Germinal center (tissue), 1 donor: Measurements from ENCODE around the gene KCNK18.
"Not testable (repeated sequence)": the region's sequence is repeated elsewhere in the genome, so short reads cannot be mapped to it uniquely, and the experiment has no call there.

Source experiments
- DNase-seq: peaks from one replicate; pipeline ENCODE4 v3.0.0; 2012; ENCODE audit warnings: mixed read lengths, low spot score

KCNK18 gene

DNA sequence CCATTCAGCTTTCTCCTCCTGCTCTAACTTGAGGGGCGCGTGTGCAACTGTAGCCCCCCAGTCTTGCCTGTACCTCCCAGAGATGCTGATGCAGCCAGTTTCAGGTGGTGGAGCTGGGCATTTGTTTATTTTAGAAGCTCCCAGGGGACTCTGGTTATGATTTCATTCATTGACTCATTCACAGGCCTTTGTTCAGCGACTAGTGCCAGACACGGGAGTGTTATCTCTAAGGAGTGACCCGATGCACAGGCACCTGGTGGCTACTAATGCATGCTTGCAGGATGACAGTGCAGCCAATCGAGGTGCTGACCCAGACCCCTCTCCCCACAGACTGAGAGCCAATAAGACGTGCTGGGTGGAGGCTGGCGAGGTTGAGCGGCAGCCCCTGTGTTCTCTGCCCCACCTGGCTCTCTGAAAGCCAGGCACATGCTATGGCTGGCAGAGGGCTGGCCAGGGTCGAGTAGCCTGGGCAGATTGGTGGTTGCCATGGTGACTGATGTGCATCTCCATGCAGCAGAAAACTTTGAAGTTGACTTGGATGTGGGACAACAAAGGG, 23.9 kb downstream of the KCNK18 start:
- no peak for DNase-seq

DNA sequence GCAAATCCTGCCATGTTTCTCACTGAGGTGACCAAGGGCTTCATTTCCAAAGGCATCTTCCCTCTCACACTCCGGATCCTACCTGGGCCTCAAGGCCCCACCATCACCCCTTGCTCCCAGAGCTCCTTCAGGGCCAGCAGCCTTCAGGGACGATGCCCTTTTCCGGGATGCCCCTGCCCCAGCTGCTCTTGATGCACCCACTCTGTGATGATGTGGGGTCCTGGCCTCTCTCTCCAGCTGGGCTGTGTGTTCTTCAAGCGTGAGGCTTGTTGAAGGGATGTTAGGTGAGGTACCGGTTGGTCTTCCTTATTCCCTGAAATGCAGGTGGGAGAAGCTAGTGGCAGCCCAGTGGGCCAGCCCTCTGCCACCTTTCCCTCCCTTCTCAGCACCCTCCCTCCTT, 25.3 kb downstream of the KCNK18 start:
- DNase-seq: no peak

DNA sequence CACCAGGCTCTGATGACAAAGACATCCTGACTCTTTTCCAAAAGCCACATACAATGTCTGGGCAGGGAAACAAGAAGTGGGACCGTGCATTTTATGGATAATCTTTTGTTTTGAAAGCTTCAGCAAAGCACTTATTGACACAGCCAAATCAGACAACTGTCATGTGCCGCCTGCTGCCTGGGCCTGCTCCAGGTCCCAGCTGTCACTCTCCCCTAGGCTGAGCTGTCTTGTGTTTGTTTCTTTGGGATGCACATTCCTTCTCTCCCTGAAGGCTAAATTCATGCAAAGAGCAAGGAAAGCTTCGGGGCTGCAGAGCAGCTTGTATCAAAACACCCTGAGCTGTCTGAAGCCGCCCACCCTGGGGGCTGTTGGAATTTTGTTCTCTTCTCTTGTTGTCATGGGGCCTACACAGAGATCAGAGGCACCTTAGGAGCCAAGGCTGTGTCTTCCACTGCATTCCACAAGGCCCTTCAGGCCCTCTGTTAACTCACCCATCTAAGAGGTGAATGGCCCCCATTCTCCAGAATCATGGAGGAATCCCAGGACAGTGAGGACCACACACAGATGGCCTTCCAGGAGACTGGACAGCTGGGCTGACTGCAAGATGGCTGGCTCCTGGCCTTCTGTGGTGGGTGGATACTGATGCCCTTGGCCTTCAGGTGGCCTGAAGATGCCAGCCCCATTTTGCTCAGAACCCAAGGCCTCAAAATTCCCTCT, 25.8 kb downstream of the KCNK18 start:
- DNase-seq: no peak

DNA sequence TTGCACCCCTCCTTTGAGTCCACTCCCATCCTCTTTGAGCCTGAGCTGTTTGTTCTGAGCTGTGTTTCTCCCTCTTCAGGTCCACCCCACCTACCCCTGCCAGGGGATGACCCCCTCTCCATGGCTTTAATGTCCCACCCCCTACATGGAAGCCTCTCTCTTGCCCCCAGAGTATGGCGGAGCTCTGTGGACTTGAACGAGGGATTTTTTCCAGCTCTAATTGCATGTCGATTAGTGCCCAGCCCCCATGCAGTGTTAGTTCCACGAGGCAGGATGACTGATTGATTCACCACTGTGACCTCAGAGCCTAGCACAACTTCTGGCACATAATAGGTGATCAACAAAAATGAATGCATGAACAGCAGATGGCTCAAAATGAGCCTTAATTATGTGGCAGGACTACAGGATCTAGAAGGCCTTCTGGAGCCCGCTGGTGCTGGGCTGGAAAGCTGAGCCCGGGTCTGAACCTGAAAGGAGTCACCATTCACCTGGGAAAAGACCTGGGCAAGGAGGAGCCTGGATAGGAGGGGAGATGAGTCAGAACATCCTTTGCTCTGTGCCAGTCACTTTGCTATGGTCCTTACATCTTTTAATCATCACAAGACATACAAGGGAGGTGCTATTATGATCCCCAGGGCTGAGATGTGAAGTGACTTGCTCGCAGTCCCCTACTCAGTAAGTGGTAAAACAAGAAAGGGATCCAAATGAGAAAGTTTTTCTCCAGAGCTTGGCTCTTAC, 26.6 kb downstream of the KCNK18 start:
- DNase-seq: no peak

DNA sequence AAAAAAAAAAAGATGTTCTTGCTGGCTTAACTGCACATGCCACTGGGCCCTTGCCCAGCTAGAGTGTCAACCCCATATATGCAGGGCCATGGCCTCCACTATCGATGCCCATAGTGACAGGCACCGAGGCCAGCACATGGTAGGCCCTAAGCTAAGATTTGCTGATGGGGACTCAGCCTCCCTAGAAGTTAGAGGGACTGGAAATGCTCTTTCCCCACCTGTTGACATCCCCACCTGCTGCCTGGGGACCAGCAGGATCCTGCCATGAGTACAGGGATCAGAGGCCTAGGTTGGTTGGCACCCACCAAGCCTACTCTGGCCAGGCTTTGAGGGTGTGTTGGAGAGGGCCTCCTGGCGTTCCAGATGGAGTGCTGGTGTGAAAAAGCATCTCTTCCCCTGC, 27.6 kb downstream of the KCNK18 start:
- DNase-seq: no peak

DNA sequence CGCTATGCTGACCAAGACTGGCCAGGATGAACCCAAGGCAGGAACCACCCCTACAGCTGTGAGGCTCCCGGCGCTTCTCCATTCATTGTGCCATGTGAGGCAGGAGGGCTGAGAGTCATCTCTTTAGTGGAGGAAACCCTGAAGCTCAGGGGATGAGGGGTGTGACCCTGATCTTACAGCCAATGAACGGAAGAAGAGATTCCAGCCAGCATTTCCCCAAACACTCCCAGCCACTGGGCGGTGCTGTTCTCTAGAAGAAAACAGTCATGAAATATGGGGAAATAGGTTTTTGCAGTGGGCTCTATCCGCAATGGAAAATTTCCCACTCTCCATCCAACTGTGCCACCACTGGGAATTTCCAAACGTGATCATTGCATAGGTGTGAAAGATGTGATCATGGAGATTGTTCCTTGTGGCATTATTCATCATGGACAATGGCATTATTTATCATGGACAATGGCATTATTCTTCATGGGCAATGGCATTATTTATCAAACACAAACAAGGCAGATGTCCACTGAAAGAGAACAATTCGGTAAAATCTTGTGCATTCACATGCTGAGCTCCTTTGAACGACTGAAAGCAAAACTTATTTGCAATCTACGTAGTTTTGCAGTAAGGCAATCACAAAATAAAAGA, 29.6 kb downstream of the KCNK18 start:
- peak; percentile 40 for DNase-seq

DNA sequence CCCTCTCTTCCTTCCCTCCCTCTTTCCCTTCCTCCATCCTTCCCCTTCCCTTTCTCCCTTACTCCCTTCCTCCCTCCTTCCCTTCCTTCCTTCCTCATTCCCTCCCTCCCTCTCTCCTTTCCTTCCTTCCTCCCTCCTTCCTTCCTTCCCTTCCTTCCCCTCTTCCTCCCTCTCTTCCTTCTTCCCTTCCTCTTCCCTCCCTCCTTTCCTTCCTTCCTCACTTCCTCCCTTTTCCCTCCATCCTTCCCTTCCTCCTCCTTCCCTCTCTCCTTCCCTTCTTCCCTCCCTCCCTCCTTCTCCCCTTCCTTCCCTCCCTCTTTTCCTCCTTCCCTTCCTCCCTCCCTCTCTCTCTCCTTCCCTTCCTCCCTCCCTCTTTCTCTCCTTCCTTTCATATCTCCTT, 30.9 kb downstream of the KCNK18 start:
- DNase-seq: no peak

DNA sequence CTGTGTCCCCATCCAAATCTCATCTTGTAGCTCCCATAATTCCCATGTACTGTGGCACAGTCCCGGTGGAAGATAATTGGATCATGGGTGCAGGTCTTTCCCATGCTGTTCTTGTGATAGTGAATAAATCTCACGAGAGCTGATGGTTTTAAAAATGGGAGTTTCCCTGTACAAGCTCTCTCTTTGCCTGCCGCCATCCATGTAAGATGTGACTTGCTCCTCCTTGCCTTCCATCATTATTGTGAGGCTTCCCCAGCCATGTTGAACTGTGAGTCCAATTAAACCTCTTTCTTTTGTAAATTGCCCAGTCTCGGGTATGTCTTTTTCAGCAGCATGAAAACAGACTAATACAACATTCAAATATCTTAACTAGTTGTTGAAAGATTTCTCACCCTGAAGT, 32.8 kb downstream of the KCNK18 start:
- DNase-seq: not testable (repeated sequence)

DNA sequence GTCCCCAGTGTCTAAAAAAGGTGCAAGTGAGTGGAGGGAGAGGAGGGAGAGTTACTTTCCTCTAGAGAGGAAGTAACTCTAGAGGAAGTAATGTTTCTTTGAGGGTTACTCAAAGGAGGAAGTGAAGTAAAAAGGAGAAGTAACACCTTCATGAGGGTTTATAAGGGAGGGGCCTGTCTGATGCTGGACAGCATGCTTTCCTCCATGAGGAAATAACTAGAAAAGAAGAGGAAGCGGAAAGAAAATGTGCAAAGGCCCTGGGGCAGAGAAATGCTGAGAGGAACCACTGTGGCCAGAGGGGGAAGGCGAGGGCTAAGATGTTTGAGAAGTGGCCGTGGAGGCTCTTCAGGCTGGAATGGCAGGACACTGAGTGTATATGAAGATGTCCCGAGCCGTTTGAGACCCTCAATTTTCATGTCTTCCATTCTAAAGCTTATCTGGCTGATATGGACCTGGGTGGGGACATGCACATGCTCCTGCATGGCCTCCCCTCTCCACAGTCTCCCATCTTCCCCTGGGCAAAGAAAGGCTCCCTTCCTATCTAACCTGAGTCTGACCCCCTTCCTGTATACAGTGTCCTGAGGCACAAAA, 40.2 kb downstream of the KCNK18 start:
- peak; percentile 63 for DNase-seq

DNA sequence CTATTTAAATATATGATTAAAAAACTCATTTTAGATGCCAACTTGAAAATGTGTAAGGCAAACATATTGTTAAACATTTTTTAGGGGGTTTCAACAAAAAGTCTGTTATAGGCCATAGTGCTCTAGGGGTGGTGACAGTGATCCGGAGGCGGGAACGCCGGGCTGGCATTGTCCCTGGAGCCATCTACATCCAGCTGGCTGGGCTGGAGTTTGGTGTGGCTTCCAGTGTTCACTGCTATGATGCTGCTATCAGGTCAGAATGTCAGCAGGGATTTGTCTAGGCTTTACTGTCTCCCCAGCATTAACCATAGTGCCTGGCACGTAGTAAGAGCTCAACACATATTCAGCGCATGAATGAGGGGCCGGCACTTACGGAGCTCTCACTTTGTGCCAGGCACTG, 41.8 kb downstream of the KCNK18 start:
- no peak for DNase-seq

DNA sequence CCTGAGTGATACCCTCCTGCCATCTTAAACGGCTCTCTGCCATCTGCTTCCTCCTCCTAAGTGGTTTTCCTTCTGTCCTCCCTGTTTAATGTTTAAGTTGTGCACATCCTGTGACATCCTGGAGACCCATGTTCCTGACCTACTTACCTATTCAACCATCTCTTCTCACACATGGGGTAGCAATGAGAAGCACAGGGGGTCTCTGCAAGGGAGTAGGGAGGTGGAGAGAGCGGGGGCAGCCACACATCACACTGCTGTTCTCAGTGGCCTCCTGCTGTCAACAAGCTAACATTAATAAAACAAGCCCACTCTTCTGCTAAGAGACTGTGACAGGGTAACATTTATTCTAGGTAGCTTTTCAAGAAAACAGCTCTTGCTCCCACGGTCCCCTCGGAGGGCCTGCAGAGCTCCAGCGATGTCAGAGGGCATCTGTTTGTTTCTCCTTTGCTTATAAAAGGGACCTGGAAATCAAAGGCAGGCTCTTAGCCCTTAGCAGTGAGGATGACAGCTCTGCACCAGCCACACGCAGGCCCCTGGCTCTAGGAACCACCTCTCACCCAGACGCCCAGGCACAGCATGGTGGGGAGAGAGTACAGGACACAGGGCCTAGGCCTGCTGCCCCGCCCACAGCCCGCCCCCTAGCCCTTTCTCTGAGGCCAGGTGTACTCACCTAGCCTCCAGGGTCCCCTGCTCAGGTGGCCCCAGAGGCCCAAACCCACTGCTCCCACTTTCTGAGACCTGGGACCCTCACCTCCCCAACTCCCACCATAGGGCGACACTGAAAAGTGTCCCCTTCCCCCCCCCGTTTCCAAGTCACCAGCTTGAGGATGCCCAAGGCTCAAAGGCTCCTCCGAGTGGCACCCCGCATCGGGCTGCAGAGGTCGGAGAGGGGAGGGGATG, 42.7 kb downstream of the KCNK18 start:
- DNase-seq: no peak

DNA sequence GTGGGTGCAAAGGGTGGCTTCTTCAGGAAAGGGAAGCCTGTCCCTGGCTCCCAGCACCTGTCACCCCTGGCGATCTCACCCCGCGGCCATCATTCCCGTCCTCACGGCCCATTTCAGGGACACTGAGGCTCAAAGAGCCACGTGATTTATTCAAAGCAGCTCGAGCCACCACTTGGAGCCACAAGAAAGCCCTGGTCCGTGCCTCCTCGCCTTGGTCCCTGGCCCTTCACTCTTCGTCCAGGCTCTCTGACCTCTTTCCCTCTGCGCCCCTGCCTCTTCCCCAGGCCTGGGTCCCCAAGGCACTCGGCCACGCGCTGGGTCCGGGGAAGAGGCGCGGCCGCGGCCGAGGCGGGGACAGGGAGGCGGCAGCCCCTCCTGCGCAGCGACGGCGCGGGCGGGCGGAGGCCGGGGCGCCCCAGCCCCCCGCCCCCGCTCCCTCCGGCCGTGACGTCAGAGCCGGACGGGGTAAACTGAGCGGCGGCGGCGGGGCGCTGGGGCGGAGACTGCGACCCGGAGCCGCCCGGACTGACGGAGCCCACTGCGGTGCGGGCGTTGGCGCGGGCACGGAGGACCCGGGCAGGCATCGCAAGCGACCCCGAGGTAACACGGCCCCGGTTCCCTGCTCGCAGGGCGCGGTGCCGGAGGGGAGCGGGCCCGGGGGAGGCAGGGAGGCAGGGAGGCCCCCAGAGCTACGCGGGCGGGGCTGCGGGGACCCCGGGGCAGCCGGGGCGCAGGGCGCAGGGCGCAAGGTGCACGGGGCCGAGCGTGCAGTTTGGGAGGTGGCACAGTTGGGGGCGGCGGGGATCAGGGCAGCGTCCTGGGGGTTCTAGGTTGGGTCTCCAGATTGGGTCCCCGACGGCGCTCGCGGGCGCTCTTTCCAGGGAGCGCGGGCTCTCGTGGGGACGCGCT, 43.6 kb downstream of the KCNK18 start, which contains the start of gene SLC18A2:
TSS of gene SLC18A2 (plus strand) at position 494 of the 909 bp plus-strand sequence. CDS start 580 bp downstream, outside the sequence.
- no peak for DNase-seq

DNA sequence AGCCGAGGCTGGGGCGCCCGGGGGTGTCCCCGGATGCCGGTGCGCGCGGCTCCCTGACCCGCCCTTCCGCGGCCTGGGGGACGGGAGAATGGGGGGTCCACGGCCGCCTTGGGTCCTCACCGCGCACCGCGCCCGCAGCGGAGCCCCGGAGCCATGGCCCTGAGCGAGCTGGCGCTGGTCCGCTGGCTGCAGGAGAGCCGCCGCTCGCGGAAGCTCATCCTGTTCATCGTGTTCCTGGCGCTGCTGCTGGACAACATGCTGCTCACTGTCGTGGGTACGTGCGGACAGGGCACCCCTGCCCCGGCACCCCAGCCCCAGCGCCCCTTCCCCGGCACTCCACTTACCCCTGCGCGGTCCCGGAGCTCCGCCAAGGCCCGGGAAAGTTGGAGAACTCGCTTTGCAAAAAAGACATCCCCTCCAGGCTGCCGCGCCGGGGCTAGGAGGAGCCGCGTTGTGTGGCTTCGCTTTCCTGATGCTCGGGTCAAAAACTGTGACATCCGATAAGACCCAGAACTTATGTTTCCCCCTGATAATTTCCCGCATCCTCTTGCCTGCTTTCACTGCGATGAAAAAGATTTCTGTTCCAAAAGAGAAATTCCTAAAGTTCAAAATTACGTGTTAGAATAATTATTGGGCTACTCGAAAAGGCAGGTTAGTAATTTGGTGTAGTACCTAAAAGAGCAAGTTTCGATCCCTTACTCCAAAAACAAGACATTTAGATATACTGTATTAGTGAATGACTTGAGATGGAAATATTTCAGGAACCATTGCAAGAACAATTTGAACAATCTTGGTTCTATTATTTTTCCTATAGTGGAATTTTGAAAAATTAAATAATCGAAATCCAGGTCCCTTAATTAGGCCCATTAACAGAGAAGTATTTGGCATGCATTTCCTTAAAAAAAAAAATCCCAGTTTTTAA, 44.5 kb downstream of the KCNK18 start:
- no peak for DNase-seq

DNA sequence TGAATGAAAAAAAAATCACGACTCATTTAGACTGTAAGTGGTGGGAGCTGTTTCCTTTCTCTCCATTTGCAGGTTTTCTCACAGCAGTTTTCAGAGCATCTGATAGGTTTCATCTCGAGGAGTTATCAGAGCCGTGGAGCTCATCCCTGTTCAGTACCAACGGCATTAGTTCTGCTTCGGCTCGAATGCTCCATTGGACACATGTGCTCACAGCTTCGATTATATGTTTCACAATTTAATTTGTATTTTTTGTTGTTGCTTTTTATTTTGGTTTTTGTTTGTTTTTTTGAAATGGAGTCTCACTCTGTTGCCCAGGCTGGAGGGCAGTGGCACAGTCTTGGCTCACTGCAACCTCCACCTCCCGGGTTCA, 45.2 kb downstream of the KCNK18 start:
- DNase-seq: no peak

DNA sequence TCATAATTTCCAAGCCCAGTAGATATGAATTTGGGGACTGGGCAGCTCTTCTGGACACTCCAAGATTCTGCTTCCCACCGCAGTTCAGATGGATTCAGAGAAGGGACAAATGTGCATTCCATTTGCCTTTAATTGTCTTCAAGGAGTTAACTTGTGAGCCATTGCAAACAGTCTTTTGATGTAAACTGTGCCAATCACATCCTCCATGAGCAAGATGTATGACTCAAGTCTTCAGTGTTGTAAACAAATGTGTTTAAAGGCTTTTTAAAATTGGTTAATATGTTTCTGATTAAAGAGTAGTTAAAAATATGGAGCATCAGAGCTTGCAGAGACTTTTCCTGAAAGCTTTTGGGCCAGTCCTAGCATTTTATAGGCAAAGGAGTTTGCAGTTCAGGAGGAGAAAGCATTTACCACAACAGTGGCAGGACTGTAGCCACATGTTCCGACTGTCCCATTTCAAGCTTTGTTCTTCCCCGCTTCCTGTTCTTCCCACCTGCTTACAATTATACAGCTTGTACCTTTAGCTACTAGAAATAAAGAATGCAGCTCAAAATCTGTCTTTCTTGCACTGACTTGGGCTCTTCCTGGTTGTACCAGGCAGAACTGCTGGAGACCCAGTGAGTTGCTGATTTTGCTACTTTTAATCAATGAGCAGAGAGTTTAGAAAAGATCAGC, 49.8 kb downstream of the KCNK18 start:
- DNase-seq: no peak

DNA sequence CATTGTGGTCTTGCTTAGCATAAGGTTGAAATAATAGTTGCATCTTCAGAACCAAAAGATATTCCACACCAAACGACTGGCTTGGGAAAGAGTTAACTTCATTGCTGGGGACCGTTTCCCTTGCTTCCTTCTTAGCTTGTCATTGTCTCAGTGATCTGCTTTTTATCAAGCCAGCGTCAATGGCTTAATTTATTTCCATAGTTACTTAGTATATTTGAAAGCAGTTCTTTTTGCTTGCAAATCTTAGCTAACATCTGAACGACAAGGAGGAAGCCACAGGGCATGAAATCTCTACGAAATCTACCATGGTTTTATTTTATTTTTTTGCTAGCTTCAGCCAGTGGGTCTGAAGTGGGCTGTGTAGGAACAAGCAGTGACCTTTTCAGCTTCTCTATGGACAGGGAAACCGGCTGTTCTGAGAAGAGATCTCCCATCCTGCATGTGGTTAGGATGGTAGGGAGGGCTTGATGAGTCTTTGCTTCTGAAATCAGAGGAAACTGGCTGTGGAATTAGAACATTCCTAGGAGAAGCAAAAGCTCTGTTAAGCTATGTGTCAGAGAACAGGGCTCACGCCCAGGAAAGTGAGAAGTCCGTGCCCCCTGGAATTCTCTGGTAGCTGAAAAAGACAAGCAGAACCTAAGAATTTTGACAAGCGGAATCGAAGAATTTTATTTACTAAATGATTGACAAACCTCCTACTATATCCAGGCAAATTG, 51.6 kb downstream of the KCNK18 start:
- DNase-seq: no peak

DNA sequence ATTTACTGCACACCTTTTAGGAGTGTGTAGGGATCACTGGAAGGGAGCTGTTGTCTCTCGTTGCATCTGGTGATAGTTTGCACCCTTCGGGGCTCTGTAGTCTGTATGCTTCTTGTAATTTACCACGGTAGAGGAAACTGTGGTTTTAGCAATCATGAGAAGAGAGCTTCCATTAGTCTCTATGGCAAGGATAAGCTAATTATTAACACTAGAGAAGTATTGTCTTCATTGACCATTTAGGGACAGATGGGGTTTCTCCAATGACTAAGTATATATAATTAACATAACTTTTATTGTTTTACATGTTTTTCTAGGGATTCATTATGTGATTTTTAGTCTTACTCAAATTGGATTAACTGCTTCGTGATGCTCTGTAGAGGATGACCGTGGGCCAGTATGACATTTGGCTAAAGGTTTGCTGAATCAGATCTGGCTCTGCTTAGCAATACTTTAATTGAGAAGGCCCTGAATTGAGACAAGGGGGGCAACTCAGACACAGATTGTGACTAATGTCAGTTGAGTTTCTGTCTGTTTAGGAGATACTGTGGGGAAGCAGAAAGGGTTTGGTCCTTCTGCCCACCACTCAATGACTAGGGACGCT, 52.3 kb downstream of the KCNK18 start:
- no peak for DNase-seq

DNA sequence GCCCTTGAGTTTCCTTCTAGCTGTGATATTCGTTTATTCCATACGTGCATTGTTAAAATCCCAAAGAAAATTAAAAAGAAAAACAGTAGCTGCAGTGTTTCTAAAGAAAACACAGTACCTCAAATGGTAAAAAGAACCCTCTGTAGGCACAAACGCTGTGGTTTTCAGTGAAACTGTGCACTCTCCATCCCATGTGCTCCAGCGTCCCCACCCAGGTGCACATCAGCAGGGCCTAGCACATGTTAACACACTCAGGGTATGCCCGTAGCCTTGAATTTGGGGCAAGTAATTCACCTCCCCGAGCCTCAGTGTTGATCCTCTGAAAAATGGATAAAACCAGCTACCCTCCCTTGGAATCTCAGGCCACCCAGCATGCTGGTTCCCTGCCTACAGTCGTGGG, 53.1 kb downstream of the KCNK18 start:
- DNase-seq: no peak
